C1 segment of cervical spinal cord (tissue), 14 donors: ENCODE data around the gene TLCD3A.

Experiments
- DNase-seq, 14 donors: peaks; one replicate each; lab custom pipeline; 2025; lab: John Stamatoyannopoulos, UW

Gene TLCD3A

GRCh38 chr17:705863-706262 lies 26.5 kb upstream of the TLCD3A start:
- no peak for DNase-seq

- DNase-seq = no peak
These were observed 24.3 kb upstream of the TLCD3A start for GRCh38 chr17:708132-708531.

GRCh38 chr17:718075-718474 lies 14.3 kb upstream of the TLCD3A start:
- DNase-seq = no peak

GRCh38 chr17:720706-721539 lies 11.5 kb upstream of the TLCD3A start:
- no peak for DNase-seq

- DNase-seq = no peak
These were observed 10.9 kb upstream of the TLCD3A start for GRCh38 chr17:721540-721937.

GRCh38 chr17:725084-725483 lies 7.3 kb upstream of the TLCD3A start:
- DNase-seq = no peak

- no peak for DNase-seq
These were observed 6.7 kb upstream of the TLCD3A start for GRCh38 chr17:725746-726145.

GRCh38 chr17:726271-726919 lies 6.0 kb upstream of the TLCD3A start:
- no peak for DNase-seq

GRCh38 chr17:728911-729310 lies 3.5 kb upstream of the TLCD3A start:
- DNase-seq = no peak

- DNase-seq = peak in 1 of 14 donors; percentile 39
These were observed 741 bp upstream of the TLCD3A start for GRCh38 chr17:731644-732066.

GRCh38 chr17:732902-733720 lies 715 bp downstream of the TLCD3A start:
- peak in 7 of 14 donors; percentile 3 to 70 (median 20) for DNase-seq

- peak in 1 of 14 donors; percentile 54 for DNase-seq
These were observed 1.3 kb downstream of the TLCD3A start for GRCh38 chr17:733743-734142.

- DNase-seq = no peak
These were observed 5.2 kb downstream of the TLCD3A start for GRCh38 chr17:737561-738113.

- peak in 4 of 14 donors; percentile 5 to 36 (median 11) for DNase-seq
These were observed 8.0 kb downstream of the TLCD3A start for GRCh38 chr17:740240-741017.

- DNase-seq = no peak
These were observed 9.9 kb downstream of the TLCD3A start for GRCh38 chr17:742147-742793.

- DNase-seq = no peak
These were observed 10.7 kb downstream of the TLCD3A start for GRCh38 chr17:743139-743538.

GRCh38 chr17:744937-745336 lies 12.5 kb downstream of the TLCD3A start:
- DNase-seq = no peak

- DNase-seq = no peak
These were observed 13.0 kb downstream of the TLCD3A start for GRCh38 chr17:745406-745805.

GRCh38 chr17:746181-746580 lies 13.8 kb downstream of the TLCD3A start:
- no peak for DNase-seq

- peak in 1 of 14 donors; percentile 58 for DNase-seq
These were observed 14.6 kb downstream of the TLCD3A start for GRCh38 chr17:746783-747629.
